ENCODE data around the gene QRICH1. TPM values are rescaled to one million over a fixed set of nuclear protein-coding genes. Genes with fewer than 3 reads are reported as not detected.
A peak's percentile ranks its signal among the peaks of the same experiment; 100 is the strongest.

Gene QRICH1
- total and polyA plus RNA-seq, 2 of the 13 experiments (the other 11 are each of a cell fraction or from before 2014, with no cell fraction given): 52.6 to 102 TPM

DNA sequence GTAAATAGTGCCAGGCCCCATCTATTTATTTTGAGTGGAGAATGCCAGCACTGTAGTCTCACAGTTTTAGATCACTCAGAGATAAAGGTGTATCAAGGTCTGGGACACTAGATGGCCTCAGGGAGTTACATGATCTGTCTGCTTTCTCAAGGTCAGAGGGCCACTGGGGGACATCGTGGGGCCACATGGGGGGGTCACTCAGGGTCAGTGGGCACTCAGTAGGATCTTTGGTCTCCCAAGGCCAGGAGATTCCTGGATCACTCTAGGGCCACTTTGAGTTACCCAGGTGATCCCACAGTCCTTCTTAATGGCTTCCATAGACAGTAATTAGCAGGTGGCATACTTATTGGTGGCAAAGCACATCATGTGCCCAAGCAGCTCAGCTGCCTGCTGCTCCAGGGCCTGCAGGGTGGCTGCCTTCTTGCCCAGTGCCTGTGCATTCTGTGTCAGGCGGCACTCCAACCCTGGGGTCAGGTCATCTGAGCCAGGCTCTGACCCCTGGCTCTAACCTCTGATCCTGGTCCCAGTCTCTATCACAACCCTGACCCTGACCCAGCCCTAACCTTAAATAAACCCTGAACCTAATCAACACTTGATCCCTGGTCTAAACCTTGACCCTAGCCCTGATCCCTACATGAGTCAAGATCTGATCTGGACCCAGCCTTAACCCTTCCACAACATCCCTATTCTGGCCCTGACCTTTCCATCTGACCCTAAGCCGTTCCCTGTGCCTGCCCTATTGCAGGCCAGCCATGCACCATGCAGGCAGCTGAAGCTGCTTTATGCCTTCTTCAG, 40.8 kb upstream of the QRICH1 start (continued):
- TF ChIP-seq ZNF883 (CRISPR knock-in tag; IDR thresholded peaks at IDR 0.05; ENCODE audit: not compliant biosample characterization) (peak; percentile 15), CBX2 (IDR thresholded peaks at IDR 0.05; ENCODE audit: low read depth, low read length) (no peak), CBX2 (CRISPR knock-in tag; IDR thresholded peaks at IDR 0.05; ENCODE audit: low read depth) (no peak; the same call in 1 of the 2 replicates), ZSCAN25 (CRISPR knock-in tag; IDR thresholded peaks at IDR 0.05) (no peak), HDAC2 (CRISPR knock-in tag; IDR thresholded peaks at IDR 0.05) (peak; percentile 42; the same call in 1 of the 2 replicates), NR2F1 (CRISPR knock-in tag; IDR thresholded peaks at IDR 0.05) (peak; percentile 92 to 96), HNRNPL (IDR thresholded peaks at IDR 0.05; ENCODE audit: low read depth, low read length) (0 out of 2 replicates have a peak, but pooled peaks have one; percentile 61), GABPA (IDR thresholded peaks at IDR 0.05; ENCODE audit: low read depth, low read length) (no peak), GABPA (CRISPR knock-in tag; IDR thresholded peaks at IDR 0.05; ENCODE audit: low read depth) (peak; percentile 34), MAFK (conservative IDR thresholded peaks at IDR 0.05 in 1 of 2, IDR thresholded peaks at IDR 0.05 in 1 of 2; ENCODE audit: low read length in 2 of 2) (peak in 1 of 2 experiments; percentile 58; a peak in 2 of 4 replicates), ZNF652 (CRISPR knock-in tag; IDR thresholded peaks at IDR 0.05; ENCODE audit: borderline replicate concordance, low read depth) (peak; percentile 61; the same call in 1 of the 2 replicates), SKI (IDR thresholded peaks at IDR 0.05; ENCODE audit: partially characterized antibody) (peak; percentile 89), SOX6 (IDR thresholded peaks at IDR 0.05) (no peak), SOX6 (CRISPR knock-in tag; IDR thresholded peaks at IDR 0.05) (peak; percentile 38; the same call in 1 of the 2 replicates), KDM5B (CRISPR knock-in tag; IDR thresholded peaks at IDR 0.05; ENCODE audit: borderline replicate concordance) (peak; percentile 64; the same call in 1 of the 2 replicates), SMARCE1 (IDR thresholded peaks at IDR 0.05; ENCODE audit: borderline replicate concordance) (no peak), ESRRA (CRISPR knock-in tag; IDR thresholded peaks at IDR 0.05; ENCODE audit: low read depth) (peak; percentile 93), ZNF432 (CRISPR knock-in tag; IDR thresholded peaks at IDR 0.05; ENCODE audit: borderline replicate concordance) (0 out of 2 replicates have a peak, but pooled peaks have one; percentile 57)
- TF ChIP-seq, protein P1, sequence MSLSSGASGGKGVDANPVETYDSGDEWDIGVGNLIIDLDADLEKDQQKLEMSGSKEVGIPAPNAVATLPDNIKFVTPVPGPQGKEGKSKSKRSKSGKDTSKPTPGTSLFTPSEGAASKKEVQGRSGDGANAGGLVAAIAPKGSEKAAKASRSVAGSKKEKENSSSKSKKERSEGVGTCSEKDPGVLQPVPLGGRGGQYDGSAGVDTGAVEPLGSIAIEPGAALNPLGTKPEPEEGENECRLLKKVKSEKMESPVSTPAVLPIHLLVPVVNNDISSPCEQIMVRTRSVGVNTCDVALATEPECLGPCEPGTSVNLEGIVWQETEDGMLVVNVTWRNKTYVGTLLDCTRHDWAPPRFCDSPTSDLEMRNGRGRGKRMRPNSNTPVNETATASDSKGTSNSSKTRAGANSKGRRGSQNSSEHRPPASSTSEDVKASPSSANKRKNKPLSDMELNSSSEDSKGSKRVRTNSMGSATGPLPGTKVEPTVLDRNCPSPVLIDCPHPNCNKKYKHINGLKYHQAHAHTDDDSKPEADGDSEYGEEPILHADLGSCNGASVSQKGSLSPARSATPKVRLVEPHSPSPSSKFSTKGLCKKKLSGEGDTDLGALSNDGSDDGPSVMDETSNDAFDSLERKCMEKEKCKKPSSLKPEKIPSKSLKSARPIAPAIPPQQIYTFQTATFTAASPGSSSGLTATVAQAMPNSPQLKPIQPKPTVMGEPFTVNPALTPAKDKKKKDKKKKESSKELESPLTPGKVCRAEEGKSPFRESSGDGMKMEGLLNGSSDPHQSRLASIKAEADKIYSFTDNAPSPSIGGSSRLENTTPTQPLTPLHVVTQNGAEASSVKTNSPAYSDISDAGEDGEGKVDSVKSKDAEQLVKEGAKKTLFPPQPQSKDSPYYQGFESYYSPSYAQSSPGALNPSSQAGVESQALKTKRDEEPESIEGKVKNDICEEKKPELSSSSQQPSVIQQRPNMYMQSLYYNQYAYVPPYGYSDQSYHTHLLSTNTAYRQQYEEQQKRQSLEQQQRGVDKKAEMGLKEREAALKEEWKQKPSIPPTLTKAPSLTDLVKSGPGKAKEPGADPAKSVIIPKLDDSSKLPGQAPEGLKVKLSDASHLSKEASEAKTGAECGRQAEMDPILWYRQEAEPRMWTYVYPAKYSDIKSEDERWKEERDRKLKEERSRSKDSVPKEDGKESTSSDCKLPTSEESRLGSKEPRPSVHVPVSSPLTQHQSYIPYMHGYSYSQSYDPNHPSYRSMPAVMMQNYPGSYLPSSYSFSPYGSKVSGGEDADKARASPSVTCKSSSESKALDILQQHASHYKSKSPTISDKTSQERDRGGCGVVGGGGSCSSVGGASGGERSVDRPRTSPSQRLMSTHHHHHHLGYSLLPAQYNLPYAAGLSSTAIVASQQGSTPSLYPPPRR (CRISPR knock-in tag; IDR thresholded peaks at IDR 0.05; ENCODE audit: borderline replicate concordance): 0 out of 2 replicates have a peak, but pooled peaks have one; percentile 11
- TF ChIP-seq, protein P2, sequence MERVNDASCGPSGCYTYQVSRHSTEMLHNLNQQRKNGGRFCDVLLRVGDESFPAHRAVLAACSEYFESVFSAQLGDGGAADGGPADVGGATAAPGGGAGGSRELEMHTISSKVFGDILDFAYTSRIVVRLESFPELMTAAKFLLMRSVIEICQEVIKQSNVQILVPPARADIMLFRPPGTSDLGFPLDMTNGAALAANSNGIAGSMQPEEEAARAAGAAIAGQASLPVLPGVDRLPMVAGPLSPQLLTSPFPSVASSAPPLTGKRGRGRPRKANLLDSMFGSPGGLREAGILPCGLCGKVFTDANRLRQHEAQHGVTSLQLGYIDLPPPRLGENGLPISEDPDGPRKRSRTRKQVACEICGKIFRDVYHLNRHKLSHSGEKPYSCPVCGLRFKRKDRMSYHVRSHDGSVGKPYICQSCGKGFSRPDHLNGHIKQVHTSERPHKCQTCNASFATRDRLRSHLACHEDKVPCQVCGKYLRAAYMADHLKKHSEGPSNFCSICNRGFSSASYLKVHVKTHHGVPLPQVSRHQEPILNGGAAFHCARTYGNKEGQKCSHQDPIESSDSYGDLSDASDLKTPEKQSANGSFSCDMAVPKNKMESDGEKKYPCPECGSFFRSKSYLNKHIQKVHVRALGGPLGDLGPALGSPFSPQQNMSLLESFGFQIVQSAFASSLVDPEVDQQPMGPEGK (CRISPR knock-in tag; IDR thresholded peaks at IDR 0.05): peak; percentile 46; the same call in 1 of the 2 replicates
- TF ChIP-seq, protein P3, sequence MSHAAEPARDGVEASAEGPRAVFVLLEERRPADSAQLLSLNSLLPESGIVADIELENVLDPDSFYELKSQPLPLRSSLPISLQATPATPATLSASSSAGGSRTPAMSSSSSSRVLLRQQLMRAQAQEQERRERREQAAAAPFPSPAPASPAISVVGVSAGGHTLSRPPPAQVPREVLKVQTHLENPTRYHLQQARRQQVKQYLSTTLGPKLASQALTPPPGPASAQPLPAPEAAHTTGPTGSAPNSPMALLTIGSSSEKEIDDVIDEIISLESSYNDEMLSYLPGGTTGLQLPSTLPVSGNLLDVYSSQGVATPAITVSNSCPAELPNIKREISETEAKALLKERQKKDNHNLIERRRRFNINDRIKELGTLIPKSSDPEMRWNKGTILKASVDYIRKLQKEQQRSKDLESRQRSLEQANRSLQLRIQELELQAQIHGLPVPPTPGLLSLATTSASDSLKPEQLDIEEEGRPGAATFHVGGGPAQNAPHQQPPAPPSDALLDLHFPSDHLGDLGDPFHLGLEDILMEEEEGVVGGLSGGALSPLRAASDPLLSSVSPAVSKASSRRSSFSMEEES (CRISPR knock-in tag; IDR thresholded peaks at IDR 0.05): no peak

Data from HepG2 (cell line).